ENCODE measurements around the gene RASSF10.

RASSF10 gene

GRCh38 chr11:13008625-13009475 is at the start of gene RASSF10:
RASSF10 (plus strand) TSS chr11:13009316; CDS start chr11:13009577, 261 bp downstream.
- no peak for DNase-seq (ENCODE audit: low read depth in 2 of 2)

GRCh38 chr11:12961615-12962014 is 47.5 kb upstream of the RASSF10 start:
- no peak for DNase-seq (ENCODE audit: low read depth in 2 of 2)

GRCh38 chr11:12962306-12962705 is 46.8 kb upstream of the RASSF10 start:
- DNase-seq (ENCODE audit: low read depth in 2 of 2), result no peak

GRCh38 chr11:12963051-12963450 is 46.1 kb upstream of the RASSF10 start:
- DNase-seq (ENCODE audit: low read depth in 2 of 2), result no peak

GRCh38 chr11:12963792-12964536 is 45.2 kb upstream of the RASSF10 start:
- DNase-seq (ENCODE audit: low read depth in 2 of 2), result no peak

GRCh38 chr11:12964650-12965049 is 44.5 kb upstream of the RASSF10 start:
- DNase-seq (ENCODE audit: low read depth in 2 of 2), result no peak

GRCh38 chr11:12966002-12966401 is 43.1 kb upstream of the RASSF10 start:
- DNase-seq (ENCODE audit: low read depth in 2 of 2), result no peak

GRCh38 chr11:12968101-12968500 is 41.0 kb upstream of the RASSF10 start:
- no peak for DNase-seq (ENCODE audit: low read depth in 2 of 2)

GRCh38 chr11:12968826-12969225 is 40.3 kb upstream of the RASSF10 start:
- no peak for DNase-seq (ENCODE audit: low read depth in 2 of 2)

- no peak for DNase-seq (ENCODE audit: low read depth in 2 of 2)
Observed at GRCh38 chr11:12971955-12972354, 37.2 kb upstream of the RASSF10 start.

- no peak for DNase-seq (ENCODE audit: low read depth in 2 of 2)
Observed at GRCh38 chr11:12973528-12974181, 35.5 kb upstream of the RASSF10 start.

- DNase-seq (ENCODE audit: low read depth in 2 of 2), result no peak
Observed at GRCh38 chr11:12975195-12975594, 33.9 kb upstream of the RASSF10 start.

GRCh38 chr11:12979928-12980689 is 29.0 kb upstream of the RASSF10 start:
- no peak for DNase-seq (ENCODE audit: low read depth in 2 of 2)

- no peak for DNase-seq (ENCODE audit: low read depth in 2 of 2)
Observed at GRCh38 chr11:12981676-12982522, 27.2 kb upstream of the RASSF10 start.

- no peak for DNase-seq (ENCODE audit: low read depth in 2 of 2)
Observed at GRCh38 chr11:12983336-12983735, 25.8 kb upstream of the RASSF10 start.

- DNase-seq (ENCODE audit: low read depth in 2 of 2), result no peak
Observed at GRCh38 chr11:12986194-12986898, 22.8 kb upstream of the RASSF10 start.

- DNase-seq (ENCODE audit: low read depth in 2 of 2), result no peak
Observed at GRCh38 chr11:12989428-12990161, 19.5 kb upstream of the RASSF10 start.

- DNase-seq (ENCODE audit: low read depth in 2 of 2), result no peak
Observed at GRCh38 chr11:12990162-12990480, 19.0 kb upstream of the RASSF10 start.

GRCh38 chr11:12991426-12991825 is 17.7 kb upstream of the RASSF10 start:
- no peak for DNase-seq (ENCODE audit: low read depth in 2 of 2)

GRCh38 chr11:12993626-12994025 is 15.5 kb upstream of the RASSF10 start:
- DNase-seq (ENCODE audit: low read depth in 2 of 2), result no peak
